Stimulated activated CD4-positive, alpha-beta T cell treated with anti-CD3 and anti-CD28 coated beads, TNF-alpha, amount 100 ng/mL, for 24 hours (primary cell): ENCODE measurements around the gene FFAR2.
"Not testable (repeated sequence)": the region's sequence is repeated elsewhere in the genome, so short reads cannot be mapped to it uniquely, and the experiment has no call there.

Source experiments
- DNase-seq, 3 experiments: peaks; one replicate each; pipeline ENCODE4 v3.0.0-alpha.2; 2020; ENCODE audit warnings: low read depth in 3 of 3

The FFAR2 gene

DNA sequence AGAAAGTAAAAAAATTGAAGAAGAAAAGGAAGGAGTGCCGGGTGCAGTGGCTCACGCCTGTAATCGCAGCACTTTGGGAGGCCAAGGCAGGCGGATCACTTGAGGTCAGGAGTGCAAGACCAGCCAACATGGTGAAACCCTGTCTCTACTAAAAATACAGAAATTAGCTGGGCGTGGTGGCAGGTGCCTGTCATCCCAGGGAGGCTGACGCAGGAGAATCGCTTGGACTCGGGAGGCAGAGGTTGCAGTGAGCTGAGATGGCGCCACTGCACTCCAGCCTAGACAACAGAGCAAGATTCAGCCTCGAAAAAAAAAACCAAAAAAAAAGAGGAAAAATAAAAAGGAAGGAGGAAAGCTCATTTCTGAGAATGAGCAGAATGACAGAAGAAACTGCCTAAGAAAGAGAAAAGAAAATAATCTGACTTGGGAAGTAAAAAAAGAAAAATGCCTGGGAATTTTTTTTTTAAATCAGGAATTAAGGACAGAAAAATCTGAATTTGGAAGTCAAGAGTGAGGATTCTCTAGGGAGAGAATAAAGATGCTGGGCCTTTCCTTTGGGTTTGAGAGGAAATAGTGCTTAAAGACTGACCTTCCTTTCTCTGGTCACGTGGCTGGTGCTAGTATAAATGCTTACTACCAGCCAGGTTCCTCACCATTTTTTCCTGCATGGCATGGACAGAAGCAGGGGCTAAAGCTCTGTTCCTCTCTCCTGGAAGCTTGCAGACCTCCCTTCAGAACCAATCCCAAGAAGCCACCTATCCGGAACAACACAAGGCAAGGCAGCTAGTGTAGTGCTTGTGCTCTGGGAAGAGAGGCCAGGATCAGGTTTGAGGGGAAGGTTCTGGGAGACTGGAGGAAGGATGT, at the start of gene FFAR2:
TSS of gene FFAR2 (plus strand) at position 652 of the 864 bp plus-strand sequence. CDS start 1,458 bp downstream, outside the sequence.
- no peak for DNase-seq

DNA sequence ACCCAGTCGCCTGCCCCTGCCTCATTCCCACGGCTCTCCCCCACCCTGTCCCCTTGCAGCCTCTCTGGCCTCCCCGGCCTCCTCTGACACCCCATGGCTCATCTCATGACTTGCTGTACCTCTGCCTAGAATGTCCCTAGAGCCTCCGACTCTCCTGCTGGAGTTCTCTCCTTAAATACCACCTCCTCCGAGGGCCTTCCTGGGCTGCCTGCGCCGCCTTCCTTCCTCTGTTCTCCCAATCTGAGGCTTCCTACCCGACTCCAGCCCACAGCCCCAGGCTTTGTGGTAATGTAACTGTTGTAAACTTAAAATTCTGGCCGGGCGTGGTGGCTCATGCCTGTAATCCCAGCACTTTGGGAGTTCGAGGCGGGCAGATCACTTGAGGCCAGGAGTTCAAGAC, 49.5 kb upstream of the FFAR2 start:
- no peak for DNase-seq

DNA sequence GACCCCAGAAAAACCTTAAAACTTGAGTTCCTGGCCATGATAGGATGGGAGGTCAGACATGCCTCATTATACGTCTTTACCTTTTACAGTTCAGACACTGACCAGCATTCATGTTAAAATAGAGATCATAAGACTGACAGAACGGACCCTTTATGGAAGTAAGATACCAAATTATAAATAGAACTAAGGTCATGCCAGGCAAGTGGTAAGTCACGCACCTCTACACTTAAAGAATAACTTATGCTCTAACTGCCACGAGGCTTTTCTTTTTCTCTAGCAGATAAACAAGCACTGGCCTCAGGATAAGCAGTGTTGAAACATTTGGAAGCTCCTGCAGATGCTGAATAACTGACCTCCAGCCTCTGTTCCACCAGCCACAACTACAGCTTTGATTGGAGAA, 48.8 kb upstream of the FFAR2 start:
- DNase-seq, result no peak

DNA sequence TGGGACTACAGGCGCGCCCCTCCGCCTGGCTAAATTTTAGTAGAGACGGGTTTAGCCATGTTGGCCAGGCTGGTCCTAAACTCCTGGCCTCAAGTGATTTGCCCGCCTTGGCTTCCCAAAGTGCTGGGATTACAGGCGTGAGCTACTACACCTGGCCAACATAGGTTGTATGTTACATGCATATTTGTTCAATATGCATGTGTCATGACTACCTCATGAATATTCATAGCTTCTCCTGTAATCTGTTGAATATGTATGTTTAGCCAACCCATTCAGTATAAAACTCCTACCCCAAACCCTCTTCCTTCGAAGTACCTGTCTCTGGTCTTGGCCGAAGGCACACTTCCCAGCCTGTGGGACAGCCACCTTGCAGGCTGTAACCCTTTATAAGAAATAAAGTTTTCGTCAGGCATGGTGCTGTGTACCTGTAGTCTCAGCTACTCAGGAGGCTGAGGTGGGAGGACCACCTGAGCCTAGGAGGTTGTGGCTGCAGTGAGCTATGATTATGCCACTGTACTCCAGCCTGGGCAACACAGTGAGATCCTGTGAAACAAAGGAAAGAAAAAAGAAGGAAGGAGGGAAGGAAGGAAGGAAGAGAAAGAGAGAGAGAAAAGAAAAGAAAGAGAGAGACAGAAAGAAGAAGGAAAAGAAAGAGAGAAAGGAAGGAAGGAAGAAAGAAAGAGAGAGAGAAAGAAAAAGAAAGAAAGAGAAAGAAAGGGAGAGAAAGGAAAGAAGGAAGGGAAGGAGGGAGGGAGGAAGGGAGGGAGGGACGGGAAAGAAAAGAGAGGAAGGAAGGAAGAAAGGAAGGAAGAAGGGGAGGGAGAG, 47.9 kb upstream of the FFAR2 start:
- no peak for DNase-seq

DNA sequence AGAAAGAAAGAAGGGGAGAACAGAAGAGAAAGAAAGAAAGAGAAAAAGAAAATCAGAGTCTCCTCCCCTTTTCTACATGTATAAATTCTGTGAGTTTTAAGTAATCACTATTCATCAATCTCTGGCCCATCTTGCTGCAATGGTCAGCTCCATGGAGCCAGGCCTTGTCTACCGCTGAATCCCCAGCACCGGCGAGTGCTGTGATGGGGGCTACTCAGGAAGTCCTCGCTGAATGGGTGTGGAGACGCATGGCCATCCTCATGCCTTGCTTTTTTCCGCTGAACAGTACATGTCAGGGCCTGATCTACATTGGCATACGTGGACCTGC, 47.3 kb upstream of the FFAR2 start:
- no peak for DNase-seq

DNA sequence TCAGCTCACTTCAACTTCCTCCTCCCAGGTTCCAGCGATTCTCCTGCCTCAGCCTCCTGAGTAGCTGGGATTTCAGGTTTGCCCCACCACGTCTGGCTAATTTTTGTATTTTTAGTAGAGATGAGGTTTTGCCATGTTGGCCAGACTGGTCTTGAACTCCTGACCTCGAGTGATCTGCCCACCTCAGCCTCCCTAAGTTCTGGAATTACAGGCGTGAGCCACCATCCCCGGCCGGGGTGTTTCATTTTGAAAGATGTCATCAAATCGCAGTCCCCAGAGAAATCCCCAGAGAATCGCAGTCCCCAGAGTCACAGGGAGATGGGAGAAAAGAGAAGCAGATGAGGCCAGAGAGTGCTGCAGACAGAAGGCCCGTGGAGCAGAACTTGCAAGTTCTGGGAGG, 46.6 kb upstream of the FFAR2 start:
- not testable (repeated sequence) for DNase-seq

DNA sequence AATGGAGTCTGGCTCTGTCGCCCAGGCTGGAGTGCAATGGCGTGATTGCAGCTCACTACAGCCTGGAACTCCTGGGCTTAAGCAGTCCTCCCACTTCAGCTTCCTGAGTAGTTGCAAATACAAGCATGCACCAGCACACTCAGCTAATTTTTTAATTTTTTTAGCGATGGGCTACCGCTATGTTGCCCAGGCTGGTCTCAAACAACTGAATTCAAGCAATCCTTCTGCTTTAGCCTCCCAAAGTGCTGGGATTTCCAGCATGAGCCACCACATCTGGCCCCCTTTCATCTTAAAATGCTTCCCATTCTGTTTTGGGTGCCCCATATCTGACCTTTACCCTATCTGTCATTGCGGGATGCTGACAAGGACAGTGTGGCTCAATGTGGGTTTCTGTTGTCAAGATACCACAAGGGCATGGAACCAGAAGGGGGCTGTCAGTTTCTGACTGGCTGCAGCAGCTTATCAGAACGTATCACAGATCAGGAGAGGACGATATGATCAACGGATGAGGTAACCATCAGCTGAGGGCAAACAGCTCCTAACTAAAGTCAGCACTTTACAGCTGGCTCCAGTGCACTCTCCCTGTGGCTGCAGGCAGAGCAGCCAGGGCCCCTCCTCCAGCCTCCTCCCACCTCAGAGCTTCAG, 44.8 kb upstream of the FFAR2 start:
- no peak for DNase-seq

DNA sequence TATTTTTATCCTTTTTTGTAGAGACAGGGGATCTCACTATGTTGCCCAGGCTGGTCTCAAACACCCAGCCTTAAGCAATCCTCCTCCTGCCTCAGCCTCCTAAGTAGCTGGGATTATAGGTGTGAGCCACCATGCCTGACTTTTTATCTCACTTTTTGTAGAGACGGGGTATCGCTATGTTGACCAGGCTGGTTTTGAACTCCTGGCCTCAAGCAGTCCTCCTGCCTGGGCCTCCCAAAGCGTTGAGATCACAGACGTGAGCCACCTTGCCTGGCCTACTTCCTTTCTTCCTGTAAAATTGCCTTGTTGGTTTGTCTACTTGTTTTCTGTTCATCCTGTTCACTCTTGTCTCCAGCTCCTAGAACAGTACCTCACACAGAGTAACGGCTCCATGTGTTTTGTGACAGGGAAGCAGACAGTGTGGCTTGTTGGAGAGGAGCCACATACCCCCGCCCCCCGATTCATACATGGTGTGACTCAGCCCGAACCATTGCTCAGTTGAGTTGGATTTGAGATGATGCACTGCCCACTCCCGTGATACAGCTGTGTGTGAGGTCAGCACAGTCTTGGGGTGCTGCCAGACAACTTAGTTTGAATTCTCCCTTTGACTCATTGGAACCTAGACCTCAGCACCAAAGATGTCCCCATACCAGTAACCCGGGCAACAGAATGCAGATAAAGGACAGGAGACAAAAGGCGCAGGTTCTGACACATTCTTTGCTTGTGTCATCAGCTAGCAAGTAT, 43.0 kb upstream of the FFAR2 start:
- peak in 2 of 3 experiments; percentile 5 to 69 for DNase-seq

DNA sequence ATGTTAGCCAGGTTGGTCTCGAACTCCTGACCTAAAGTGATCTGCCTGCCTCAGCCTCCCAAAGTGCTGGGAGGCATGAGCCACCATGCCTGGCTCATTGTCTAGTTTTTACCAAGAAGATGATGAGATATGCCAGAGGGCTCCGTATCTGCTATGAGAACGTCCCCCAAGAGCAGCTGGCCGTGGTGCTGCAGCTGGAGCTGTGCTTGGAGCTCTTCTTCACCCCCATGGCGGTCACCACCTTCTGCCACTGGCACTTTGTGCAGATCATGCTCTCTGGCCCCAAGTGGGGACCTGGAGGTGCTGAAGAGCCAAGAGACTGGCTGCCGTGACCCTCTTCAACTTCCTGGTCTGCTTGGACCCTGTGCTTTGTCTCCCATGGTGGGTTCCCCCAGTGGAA, 40.4 kb upstream of the FFAR2 start:
- DNase-seq, result no peak

DNA sequence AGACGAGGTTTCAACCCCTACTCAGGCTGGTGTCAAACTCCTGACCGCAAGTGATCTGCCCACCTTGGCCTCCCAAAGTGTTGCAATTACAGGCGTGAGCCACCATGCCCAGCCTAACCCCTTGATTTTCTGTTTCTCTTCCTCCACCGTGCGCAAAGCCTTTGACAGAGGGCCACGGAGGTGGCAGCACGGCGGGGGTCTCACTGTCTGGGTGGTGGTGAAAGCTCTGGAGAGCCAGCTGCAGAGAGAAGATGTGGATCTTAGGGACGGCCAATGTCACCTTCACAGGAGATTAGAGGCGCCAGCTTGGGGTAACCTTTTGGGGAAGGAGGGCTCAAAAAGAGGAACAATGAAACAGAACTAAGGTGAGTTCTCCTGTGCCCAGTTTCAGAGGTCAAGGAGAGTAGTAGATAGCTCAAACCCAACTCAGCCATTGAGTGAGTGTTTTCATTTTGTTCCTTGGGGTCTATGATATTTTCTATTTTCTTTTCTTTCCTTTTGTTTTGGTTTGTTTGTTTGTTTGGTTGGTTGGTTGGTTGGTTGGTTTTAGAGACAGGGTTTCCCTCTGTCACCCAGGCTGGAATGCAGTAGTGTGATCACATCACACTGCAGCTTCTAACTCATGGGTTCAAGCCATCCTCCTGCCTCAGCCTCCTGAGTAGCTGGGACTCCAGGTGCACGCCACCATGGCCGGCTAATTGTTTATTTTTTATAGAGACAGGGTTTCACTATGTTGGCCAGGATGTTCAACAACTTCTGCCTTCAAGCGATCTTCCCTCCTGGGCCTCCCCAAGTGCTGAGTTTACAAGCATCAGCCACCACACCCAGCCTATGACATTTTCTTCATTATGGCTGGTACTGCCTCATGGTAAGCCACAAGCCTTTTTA, 39.5 kb upstream of the FFAR2 start:
- no peak for DNase-seq

DNA sequence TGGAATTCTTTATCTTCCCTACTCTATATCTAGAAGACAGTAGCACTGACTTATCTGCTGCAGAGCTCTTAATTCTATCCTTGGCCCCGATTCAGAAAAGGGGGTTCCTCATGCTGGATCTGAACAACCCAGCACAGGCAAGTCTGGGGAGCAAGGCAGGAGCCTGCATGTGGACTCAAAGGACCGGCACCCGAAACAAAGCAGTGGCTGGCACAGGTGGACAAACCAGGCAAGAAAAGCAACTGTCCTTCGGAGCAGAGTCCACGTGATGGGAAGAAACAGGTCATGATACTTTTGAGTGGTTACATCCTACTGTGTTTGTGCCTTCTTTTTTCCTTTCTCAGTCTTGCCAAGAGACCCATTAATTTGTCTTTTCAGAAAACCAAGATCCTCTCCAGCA, 38.9 kb upstream of the FFAR2 start:
- no peak for DNase-seq

DNA sequence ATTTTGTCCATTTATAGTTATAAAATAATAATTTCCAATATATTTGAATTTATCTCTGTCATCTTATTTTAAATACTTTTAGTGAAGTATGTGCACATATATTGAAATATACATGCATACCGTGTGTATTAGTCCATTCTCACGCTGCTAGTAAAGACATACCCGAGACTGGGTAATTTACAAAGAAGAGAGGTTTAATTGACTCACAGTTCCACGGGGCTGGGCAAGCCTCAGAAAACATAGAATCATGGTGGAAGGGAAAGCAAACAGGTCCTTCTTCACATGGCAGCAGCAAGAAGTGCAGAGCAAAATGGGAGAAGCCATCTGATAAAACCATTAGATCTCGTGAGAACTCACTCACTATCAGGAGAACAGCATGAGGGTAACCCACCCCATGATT, 37.6 kb upstream of the FFAR2 start:
- no peak for DNase-seq

DNA sequence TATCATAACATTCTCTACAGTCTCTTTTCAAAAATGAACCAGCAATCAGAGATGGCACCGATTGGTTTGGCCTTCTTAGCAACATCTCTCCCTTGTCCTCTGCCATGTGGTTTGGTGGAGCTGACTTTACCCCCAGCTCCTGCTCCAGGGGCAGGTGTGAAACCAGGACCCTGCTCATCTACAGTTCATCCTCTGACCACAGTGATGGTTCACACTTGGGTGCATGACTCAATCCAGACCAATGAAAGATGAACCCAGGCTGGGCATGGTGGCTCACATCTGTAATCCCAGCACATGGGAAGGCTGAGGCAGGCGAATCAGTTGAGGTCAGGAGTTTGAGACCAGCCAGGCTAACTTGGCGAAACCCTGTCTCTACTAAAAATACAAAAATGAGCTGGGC, 33.6 kb upstream of the FFAR2 start:
- DNase-seq, result no peak

DNA sequence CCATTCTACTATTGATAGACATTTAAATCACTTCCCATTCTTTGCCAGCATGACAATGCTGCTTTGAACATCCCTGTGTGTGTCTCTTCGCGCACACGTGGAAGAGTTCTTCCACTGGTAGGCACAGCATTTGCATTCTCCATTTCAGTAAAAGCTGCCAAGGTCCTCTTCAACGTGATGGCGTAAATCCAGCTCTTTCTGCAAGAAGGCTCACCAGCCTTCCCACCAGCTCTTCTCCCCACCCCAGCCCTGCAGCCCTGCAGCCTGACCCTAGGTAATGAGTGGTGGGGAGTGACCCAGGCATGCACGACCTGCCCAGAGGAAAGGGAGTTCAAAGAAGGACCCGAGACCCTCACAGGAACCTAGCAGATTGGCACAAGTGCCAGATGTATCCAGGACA, 31.7 kb upstream of the FFAR2 start:
- no peak for DNase-seq

DNA sequence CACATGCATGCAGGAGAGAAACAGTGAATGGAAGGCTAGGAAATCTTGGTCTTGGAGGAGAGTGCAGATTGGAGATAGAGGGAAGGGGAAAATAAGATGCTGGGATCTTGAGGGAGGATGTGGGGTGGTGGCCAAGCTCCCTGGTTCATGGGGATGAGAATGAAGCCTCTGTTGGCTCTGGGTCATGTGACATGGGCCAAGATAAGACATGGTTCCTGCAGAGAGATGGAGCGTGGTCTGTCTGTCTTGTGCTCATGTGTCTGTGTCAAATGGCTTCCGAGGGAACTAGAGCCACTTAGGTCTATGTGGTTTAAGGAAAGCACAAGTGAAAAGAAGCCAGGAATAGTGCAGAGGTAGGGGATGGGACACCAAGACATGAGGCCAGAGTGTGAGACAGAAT, 30.8 kb upstream of the FFAR2 start:
- no peak for DNase-seq

DNA sequence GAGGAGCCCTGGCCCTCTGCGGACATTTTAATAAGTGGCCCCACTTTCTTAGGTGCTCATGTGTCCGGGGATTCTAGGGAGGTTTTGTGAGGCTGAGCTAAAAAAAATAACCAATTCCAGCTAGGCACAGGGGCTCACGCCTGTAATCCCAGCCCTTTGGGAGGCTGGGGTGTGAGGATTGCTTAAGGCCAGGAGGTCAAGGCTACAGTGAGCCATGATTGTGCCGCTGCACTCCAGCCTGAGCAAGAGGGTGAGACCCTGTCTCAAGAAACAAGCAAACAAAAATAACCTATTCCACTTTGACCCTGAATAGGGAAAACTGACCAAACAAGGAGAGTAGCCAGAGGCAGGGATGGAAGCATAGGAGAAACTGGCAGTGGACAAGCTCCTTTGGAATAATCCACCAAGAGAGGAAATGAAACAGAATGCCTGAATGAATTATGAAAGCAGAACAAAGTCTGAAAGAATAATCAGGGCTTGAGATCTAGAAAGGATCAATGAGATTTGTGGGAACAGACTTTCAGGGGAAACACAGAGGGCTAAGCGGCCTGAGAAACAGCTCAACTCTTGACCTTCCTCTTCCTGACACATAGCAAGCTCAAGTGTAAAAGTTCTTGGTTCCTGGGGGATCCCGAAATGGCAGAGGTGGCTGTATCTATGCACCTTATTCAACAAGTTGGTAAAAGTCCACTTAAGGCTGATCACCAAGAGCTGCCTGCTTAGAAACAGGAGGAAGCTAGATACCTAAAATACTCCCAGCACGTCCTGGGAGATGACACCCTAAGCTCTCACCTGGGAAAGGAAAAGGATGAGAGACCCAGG, 30.1 kb upstream of the FFAR2 start:
- DNase-seq, result no peak

DNA sequence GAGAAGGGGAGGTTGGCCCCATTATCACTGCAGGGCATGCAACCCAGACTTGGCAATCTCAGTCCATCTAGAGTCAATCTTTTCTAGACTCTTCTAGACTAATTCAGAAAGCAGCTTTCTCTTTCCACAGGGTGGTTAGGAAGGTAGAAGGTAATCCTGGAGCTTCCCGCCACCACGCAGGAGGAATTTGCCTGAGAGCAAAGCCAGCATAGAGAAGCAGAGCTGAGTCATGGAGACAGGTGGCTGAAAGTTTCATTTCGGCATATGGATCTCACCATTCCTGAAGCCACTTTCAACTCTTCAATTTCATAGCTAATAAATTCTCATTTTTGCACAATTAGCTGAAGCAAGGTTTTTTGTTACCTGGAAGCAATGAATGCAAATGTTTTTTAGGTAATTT, 29.0 kb upstream of the FFAR2 start:
- DNase-seq, result no peak

DNA sequence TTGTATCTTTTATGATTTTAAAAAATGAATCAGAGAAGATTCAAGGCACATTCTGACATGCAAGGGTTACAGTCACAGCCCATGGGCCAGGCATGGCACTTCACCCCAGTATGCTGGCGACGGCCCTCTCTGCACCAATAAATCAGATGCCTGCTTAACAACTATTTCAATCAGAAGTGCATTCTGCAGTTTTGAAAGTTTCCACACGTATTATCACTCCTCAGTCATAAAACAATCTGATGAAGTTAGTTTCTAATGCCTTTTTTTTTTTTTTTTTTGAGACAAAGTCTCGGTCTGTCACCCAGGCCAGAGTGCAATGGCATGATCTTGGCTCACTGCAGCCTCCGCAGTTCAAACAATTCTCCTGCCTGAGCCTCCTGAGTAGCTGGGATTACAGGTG, 28.3 kb upstream of the FFAR2 start:
- DNase-seq, result no peak

DNA sequence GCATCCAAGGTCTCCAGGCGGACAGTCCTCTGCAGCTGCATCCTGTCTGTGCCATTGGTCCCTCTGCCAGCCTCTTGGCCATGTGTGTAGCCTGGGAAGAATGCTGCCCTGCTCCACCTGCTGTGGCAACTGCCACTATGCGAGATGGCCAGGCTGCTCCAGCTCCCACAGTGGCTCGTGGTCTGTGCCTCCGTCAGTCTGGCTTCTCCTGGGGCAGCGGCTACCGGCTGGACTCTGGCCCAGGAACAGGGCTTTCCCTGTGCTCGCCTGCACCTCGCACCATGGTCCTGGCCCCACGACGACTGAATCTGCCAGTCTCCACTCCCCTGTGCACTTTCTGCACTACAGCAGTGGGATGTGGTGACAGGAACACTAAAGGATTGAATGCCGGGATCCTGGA, 26.7 kb upstream of the FFAR2 start:
- DNase-seq, result no peak

DNA sequence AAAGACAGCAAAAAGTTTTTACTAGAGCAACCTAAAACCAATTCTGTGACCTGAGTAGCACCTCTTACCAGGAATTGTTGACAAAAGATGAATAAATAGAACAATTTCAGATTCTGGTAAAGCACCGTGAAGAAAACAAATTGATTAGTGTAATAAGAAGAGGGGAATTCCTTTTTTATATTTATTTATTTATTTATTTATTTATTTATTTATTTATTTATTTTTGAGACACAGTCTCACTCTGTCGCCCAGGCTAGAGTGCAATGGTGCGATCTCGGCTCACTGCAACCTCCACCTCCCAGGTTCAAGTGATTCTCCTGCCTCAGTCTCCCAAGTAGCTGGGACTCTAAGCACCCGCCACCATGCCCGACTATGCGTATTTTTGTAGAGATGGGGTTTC, 24.7 kb upstream of the FFAR2 start:
- not testable (repeated sequence) for DNase-seq
